AG09309 (cell line): ENCODE results near the gene COL7A1.

Source experiments
- DNase-seq: peaks from one replicate; pipeline ENCODE4 v3.0.0-alpha.2; 2010; ENCODE audit warnings: low read depth
- H3K4me3 ChIP-seq: 2 replicates; pipeline ENCODE4 v1.5.1; 2011; ENCODE audit warnings: mild to moderate bottlenecking, low read depth, low read length, moderate library complexity; ENCODE audit not compliant: control insufficient read depth
- CTCF ChIP-seq: IDR thresholded peaks from 2 replicates; pipeline ENCODE4 v1.5.1; 2011; ENCODE audit warnings: mild to moderate bottlenecking, low read depth, low read length, inconsistent platforms; ENCODE audit not compliant: insufficient read depth, control insufficient read depth; ENCODE audit errors: missing control alignments

The COL7A1 gene

GRCh38 chr3:48584836-48585235 is 10.3 kb downstream of the COL7A1 start:
- H3K4me3 ChIP-seq: no peak overlapping the region
- no peak for TF ChIP-seq CTCF
- no peak for DNase-seq

GRCh38 chr3:48581621-48582481 is 13.3 kb downstream of the COL7A1 start:
- H3K4me3 ChIP-seq: no peak overlapping the region
- no peak for DNase-seq
- TF ChIP-seq CTCF: no peak

GRCh38 chr3:48576647-48577046 is 18.5 kb downstream of the COL7A1 start:
- no peak for TF ChIP-seq CTCF
- H3K4me3 ChIP-seq: no peak overlapping the region
- DNase-seq: no peak

- H3K4me3 ChIP-seq: no peak overlapping the region
- no peak for TF ChIP-seq CTCF
- DNase-seq: no peak
Observed at GRCh38 chr3:48575366-48575765, 19.8 kb downstream of the COL7A1 start.

- DNase-seq: no peak
- no peak overlapping the region for H3K4me3 ChIP-seq
- no peak for TF ChIP-seq CTCF
Observed at GRCh38 chr3:48573973-48574585, 21.1 kb downstream of the COL7A1 start.

GRCh38 chr3:48572517-48572916 is 22.6 kb downstream of the COL7A1 start:
- no peak for DNase-seq
- no peak overlapping the region for H3K4me3 ChIP-seq
- TF ChIP-seq CTCF: no peak

GRCh38 chr3:48571938-48572337 is 23.2 kb downstream of the COL7A1 start:
- no peak for DNase-seq
- H3K4me3 ChIP-seq: no peak overlapping the region
- no peak for TF ChIP-seq CTCF
